ENCODE measurements around the gene NWD2.

DNA sequence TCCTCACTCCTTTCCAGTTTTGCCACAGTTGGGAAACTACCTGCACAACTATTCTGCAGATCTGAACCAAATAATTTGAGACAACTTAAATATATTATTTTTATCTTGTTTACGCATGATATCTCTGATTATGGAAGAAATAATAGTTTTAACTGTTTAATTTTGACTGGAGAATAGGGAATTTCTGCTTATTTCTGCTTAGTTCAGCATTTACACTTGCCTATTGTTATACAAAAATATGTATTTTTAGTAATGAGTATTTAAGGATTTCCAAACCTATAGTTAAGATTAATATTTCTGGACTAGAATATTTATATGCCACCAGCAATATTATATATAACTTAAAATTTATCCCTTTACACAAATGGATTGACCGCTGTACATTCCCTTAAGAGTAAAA, 125.5 kb downstream of the NWD2 start:
- TF ChIP-seq CTCF (conservative IDR thresholded peaks at IDR 0.05; ENCODE audit: low read length) (no peak), EZH2phosphoT487 (IDR thresholded peaks at IDR 0.05; ENCODE audit: borderline replicate concordance) (no peak)
